PC-9 (cell line): ENCODE results near the gene CTTNBP2. TPM values are rescaled to one million over a fixed set of nuclear protein-coding genes. Genes with fewer than 3 reads are reported as not detected.

Experiments
- BruUV-seq: library from RNA; stranded (reverse); fragments of 400-500 nt; replicated peaks from 2 replicates; lab custom pipeline; 2021; lab: Mats Ljungman, UMichigan
- CTCF ChIA-PET: fragments of 300-600 bp; sonication (Branson Sonifier 250); formaldehyde crosslinking; loops from one replicate; lab custom pipeline; 2022; ENCODE audit warnings: antibody characterized with exemption; lab: Charles Lee
- POLR2A ChIA-PET: fragments of 300-600 bp; sonication (Branson Sonifier 250); formaldehyde crosslinking; loops from one replicate; lab custom pipeline; 2022; ENCODE audit warnings: antibody characterized with exemption; ENCODE audit not compliant: unreplicated experiment; lab: Charles Lee
- DNase-seq, 2 experiments: peaks; one replicate each; pipeline versions ENCODE4 v3.0.0 to v3.0.0-alpha.2; 2015 to 2022; ENCODE audit warnings: mixed read lengths in 1 of 2
- H2AFZ ChIP-seq: fragments of 200-600 bp; sonication (generic); 2 replicates; pipeline ENCODE4 v1.8.1; 2017; ENCODE audit warnings: antibody characterized with exemption
- H3F3A ChIP-seq: fragments of 200-600 bp; sonication (generic); 2 replicates; pipeline ENCODE4 v1.8.1; 2017; ENCODE audit warnings: antibody characterized with exemption, mild to moderate bottlenecking, low read depth; ENCODE audit not compliant: insufficient read depth
- H3K27ac ChIP-seq: fragments of 200-600 bp; sonication (generic); 2 replicates; pipeline ENCODE4 v1.6.1; 2016; ENCODE audit warnings: mixed run types
- H3K27me3 ChIP-seq: fragments of 200-600 bp; sonication (generic); 2 replicates; pipeline ENCODE4 v1.6.1; 2016; ENCODE audit warnings: low read depth, mixed run types; ENCODE audit not compliant: insufficient read depth
- H3K36me3 ChIP-seq: fragments of 200-600 bp; sonication (generic); 2 replicates; pipeline ENCODE4 v1.6.1; 2016; ENCODE audit warnings: low read depth, mixed run types
- H3K4me1 ChIP-seq: fragments of 200-600 bp; sonication (generic); replicated peaks from 2 replicates; pipeline ENCODE4 v1.6.1; 2016; ENCODE audit warnings: mixed run types; ENCODE audit not compliant: insufficient read depth
- H3K4me2 ChIP-seq: fragments of 200-600 bp; sonication (generic); 2 replicates; pipeline ENCODE4 v1.6.1; 2017; ENCODE audit warnings: mixed run types
- H3K4me3 ChIP-seq: fragments of 200-600 bp; sonication (generic); 2 replicates; pipeline ENCODE4 v1.6.1; 2016; ENCODE audit warnings: mixed run types
- H3K79me2 ChIP-seq: fragments of 200-600 bp; sonication (generic); 2 replicates; pipeline ENCODE4 v1.6.1; 2017; ENCODE audit warnings: low read depth, mixed run types
- H3K9me2 ChIP-seq: fragments of 200-600 bp; sonication (generic); 2 replicates; pipeline ENCODE4 v1.8.1; 2017; ENCODE audit warnings: mild to moderate bottlenecking; ENCODE audit not compliant: insufficient read depth
- H3K9me3 ChIP-seq: fragments of 200-600 bp; sonication (generic); 2 replicates; pipeline ENCODE4 v1.8.1; 2016; ENCODE audit warnings: low read depth; ENCODE audit not compliant: insufficient read depth
- H4K20me1 ChIP-seq: fragments of 200-600 bp; sonication (generic); 2 replicates; pipeline ENCODE4 v1.8.1; 2017; ENCODE audit not compliant: insufficient read depth
- EZH2 ChIP-seq: fragments of 200-600 bp; sonication (generic); IDR thresholded peaks from 2 replicates; pipeline ENCODE4 v1.8.0; 2017; ENCODE audit warnings: antibody characterized with exemption, low read depth
- intact Hi-C: fragments of 100-400 bp; cut with micrococcal nuclease; formaldehyde crosslinking; loops from one replicate; pipeline ENCODE4 v1.10.0; 2022; ENCODE audit not compliant: unreplicated experiment
- total RNA-seq: library from RNA; stranded (reverse); gene quantifications from 2 replicates; pipeline ENCODE4 v1.2.3, GENCODE V29; 2021
- TF ChIP-seq, protein P1 (sequence below): fragments of 200-600 bp; sonication (generic); conservative IDR thresholded peaks from 2 replicates; pipeline ENCODE4 v1.6.1; 2017; ENCODE audit warnings: mixed run types, antibody characterized with exemption, mild to moderate bottlenecking, moderate library complexity

CTTNBP2 gene
- total RNA-seq, 1 experiment from 2014 or later = not detected

DNA sequence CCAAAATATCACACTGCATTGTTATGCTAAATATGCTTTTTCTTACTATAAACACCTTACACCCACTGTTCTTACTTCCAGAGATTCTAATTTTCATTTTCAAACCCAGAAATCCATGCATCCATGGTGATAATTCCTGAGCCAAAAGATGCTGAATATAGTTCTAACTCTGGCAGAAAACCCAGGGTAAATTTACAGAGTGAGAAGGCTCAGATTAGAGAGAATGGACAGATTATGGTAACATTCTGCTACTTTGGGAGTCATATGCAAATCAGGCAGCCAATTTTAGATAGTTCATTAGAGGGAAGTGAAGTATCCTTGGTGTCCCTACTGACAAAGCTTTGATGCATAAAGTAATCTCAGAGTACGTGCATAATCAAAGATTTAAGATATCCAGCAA, 15.4 kb upstream of the CTTNBP2 start:
- Histone ChIP-seq H3K79me2 (no peaks in the 10 kb centered on the region), H3K36me3 (no peaks in the 10 kb centered on the region), H3K4me1 (no peaks in the 10 kb centered on the region), H2AFZ (no peak overlapping the region), H3K4me2 (no peak overlapping the region), H4K20me1 (no peaks in the 10 kb centered on the region), H3K9me3 (no peaks in the 10 kb centered on the region), H3F3A (no peaks in the 10 kb centered on the region), H3K9me2 (no peaks in the 10 kb centered on the region; the same call in 1 of the 2 replicates), H3K27ac (no peak overlapping the region), H3K27me3 (no peaks in the 10 kb centered on the region), H3K4me3 (no peak overlapping the region)
- TF ChIP-seq, protein P1, sequence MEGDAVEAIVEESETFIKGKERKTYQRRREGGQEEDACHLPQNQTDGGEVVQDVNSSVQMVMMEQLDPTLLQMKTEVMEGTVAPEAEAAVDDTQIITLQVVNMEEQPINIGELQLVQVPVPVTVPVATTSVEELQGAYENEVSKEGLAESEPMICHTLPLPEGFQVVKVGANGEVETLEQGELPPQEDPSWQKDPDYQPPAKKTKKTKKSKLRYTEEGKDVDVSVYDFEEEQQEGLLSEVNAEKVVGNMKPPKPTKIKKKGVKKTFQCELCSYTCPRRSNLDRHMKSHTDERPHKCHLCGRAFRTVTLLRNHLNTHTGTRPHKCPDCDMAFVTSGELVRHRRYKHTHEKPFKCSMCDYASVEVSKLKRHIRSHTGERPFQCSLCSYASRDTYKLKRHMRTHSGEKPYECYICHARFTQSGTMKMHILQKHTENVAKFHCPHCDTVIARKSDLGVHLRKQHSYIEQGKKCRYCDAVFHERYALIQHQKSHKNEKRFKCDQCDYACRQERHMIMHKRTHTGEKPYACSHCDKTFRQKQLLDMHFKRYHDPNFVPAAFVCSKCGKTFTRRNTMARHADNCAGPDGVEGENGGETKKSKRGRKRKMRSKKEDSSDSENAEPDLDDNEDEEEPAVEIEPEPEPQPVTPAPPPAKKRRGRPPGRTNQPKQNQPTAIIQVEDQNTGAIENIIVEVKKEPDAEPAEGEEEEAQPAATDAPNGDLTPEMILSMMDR = no peak
- POLR2A ChIA-PET = no interaction called here
- CTCF ChIA-PET = no interaction called here
- BruUV-seq = no TSS peak
- intact Hi-C loops = loop anchor here (10.0 kb wide), 1 partner anchor 134 kb away; no protein-coding TSS in a partner anchor
- no peak for DNase-seq

DNA sequence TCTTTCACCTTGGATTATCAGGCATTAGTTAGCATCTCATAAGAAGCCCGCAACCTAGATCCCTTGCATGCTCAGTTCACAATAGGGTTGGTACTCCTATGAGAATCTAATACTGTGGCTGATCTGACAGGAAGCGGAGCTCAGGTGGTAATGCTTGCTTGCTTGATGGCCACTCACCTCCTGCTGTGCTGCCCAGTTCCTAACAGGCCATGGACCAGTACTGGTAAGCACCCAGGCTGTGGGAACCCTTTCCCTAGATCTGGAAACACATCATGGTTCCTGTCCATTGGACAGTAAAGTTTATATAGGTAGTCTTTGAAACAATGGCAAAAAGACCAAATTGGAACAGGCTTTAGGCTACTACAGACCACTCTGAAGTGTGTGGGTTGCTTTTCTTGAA, 9.4 kb upstream of the CTTNBP2 start:
- TF ChIP-seq, protein P1 = no peak
- TF ChIP-seq EZH2 = no peak
- Histone ChIP-seq H4K20me1 (no peaks in the 10 kb centered on the region), H3K9me3 (no peaks in the 10 kb centered on the region), H3K4me2 (no peak overlapping the region), H2AFZ (no peak overlapping the region), H3K27me3 (no peaks in the 10 kb centered on the region), H3K36me3 (no peaks in the 10 kb centered on the region), H3K9me2 (no peaks in the 10 kb centered on the region), H3K4me3 (no peak overlapping the region), H3K27ac (no peak overlapping the region), H3F3A (no peaks in the 10 kb centered on the region), H3K79me2 (no peaks in the 10 kb centered on the region), H3K4me1 (no peaks in the 10 kb centered on the region)
- CTCF ChIA-PET = no interaction called here
- no TSS peak for BruUV-seq
- intact Hi-C loops = loop anchor here (10.0 kb wide), 1 partner anchor 128 kb away; no protein-coding TSS in a partner anchor
- no peak for DNase-seq
- POLR2A ChIA-PET = no interaction called here

DNA sequence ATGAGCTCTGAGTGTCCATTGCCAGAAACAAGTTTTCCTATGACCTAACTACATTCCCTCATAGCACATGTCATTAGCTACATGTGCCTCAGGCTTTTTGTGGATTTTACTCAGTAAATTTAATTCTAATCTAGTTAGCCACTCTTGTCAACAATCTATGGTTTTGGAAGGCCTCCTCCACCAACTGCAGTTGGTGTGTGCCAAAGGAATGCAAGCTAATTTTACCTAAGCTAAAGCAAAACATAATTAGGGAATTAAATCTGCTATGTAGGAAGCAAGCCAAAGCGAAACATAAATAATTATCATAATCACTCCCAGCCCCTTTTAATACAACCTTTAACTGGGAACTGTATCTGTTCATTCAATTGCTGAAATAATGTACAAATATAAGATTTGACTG, 3.5 kb upstream of the CTTNBP2 start:
- no peaks in the 10 kb centered on the region for H3K4me1 ChIP-seq
- no peak overlapping the region for H2AFZ ChIP-seq
- H3K27me3 ChIP-seq = no peaks in the 10 kb centered on the region
- H3F3A ChIP-seq = no peaks in the 10 kb centered on the region
- H3K36me3 ChIP-seq = no peaks in the 10 kb centered on the region
- H3K9me2 ChIP-seq = no peaks in the 10 kb centered on the region
- no peak for DNase-seq
- intact Hi-C loops = loop anchor here (10.0 kb wide), 1 partner anchor 228 kb away; no protein-coding TSS in a partner anchor
- H3K9me3 ChIP-seq = no peaks in the 10 kb centered on the region
- H3K4me2 ChIP-seq = no peak overlapping the region
- no peaks in the 10 kb centered on the region for H3K79me2 ChIP-seq
- no peak overlapping the region for H3K4me3 ChIP-seq
- no peak for TF ChIP-seq EZH2
- TF ChIP-seq, protein P1 = no peak
- CTCF ChIA-PET = no interaction called here
- no TSS peak for BruUV-seq
- POLR2A ChIA-PET = no interaction called here
- H3K27ac ChIP-seq = no peak overlapping the region
- no peaks in the 10 kb centered on the region for H4K20me1 ChIP-seq
